Activated CD8-positive, alpha-beta T cell treated with anti-CD3 and anti-CD28 coated beads, Interleukin-2, amount 10 ng/mL, durations not matched to agents 7 days and 5 days (primary cell): ENCODE measurements around the gene RYR2. TPM values are rescaled to one million over a fixed set of nuclear protein-coding genes. Genes with fewer than 3 reads are reported as not detected.

ENCODE experiments used
- ATAC-seq: fragments of 150-1000 bp; cut with Tn5 transposase; one replicate; pipeline ENCODE4 v1.10.0; 2021; ENCODE audit warnings: moderate library complexity
- CTCF ChIA-PET: fragments of 350-600 bp; sonication (Branson Sonifier 250); formaldehyde crosslinking; loops from one replicate; lab custom pipeline; 2021; ENCODE audit warnings: antibody characterized with exemption; lab: Charles Lee
- POLR2A ChIA-PET: fragments of 350-600 bp; sonication (Branson Sonifier 250); formaldehyde crosslinking; loops from one replicate; lab custom pipeline; 2021; ENCODE audit warnings: antibody characterized with exemption; lab: Charles Lee
- DNase-seq: peaks from one replicate; pipeline ENCODE4 v3.0.0-alpha.2; 2020
- H3K27ac Mint-ChIP-seq: one replicate; pipeline ENCODE4 v1.8.0; 2021; ENCODE audit warnings: mild to moderate bottlenecking, mixed read lengths
- H3K27me3 Mint-ChIP-seq: one replicate; pipeline ENCODE4 v1.8.0; 2021; ENCODE audit warnings: low read depth, mixed read lengths
- H3K36me3 Mint-ChIP-seq: one replicate; pipeline ENCODE4 v1.8.0; 2021; ENCODE audit warnings: low read depth, mixed read lengths
- H3K4me1 Mint-ChIP-seq: one replicate; pipeline ENCODE4 v1.8.0; 2021; ENCODE audit warnings: low read depth, mixed read lengths
- H3K4me3 Mint-ChIP-seq: one replicate; pipeline ENCODE4 v1.8.0; 2021; ENCODE audit warnings: mild to moderate bottlenecking, mixed read lengths
- H3K9me3 Mint-ChIP-seq: one replicate; pipeline ENCODE4 v1.8.0; 2022; ENCODE audit warnings: mixed read lengths; ENCODE audit not compliant: insufficient read depth
- total RNA-seq, 2 experiments: library from RNA; stranded (reverse); gene quantifications; one replicate each; pipeline ENCODE4 v1.2.3, GENCODE V29; 2021

Gene RYR2
- total RNA-seq, 2 experiments from 2014 or later: not detected

DNA sequence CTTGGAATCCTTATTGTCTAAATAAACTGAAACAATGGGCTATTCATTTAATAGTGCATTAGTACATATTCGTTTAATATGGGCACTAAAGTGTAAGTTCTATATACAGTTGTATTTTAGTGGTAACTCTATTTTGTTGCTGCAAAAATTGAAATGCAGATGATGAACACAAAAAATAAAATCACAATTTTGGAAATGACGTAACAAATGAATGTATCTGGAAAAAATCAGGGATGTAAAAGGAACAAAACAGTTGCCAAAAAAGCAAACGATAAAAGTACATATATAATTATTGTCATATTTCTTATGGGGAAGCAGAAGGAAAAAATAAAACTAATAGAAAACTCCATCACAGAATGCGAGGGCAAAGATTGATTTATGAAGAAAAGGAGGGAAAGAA is 254.9 kb downstream of the RYR2 start:
- DNase-seq (no peak), ATAC-seq (no peak)
- ChIA-PET POLR2A (no interaction called here), CTCF (no interaction called here)
- no peaks in the 10 kb centered on the region for H3K4me1 Mint-ChIP-seq
- no peak overlapping the region for H3K4me3 Mint-ChIP-seq
- no peaks in the 10 kb centered on the region for H3K9me3 Mint-ChIP-seq
- H3K27ac Mint-ChIP-seq: no peak overlapping the region
- no peaks in the 10 kb centered on the region for H3K27me3 Mint-ChIP-seq
- H3K36me3 Mint-ChIP-seq: no peaks in the 10 kb centered on the region

DNA sequence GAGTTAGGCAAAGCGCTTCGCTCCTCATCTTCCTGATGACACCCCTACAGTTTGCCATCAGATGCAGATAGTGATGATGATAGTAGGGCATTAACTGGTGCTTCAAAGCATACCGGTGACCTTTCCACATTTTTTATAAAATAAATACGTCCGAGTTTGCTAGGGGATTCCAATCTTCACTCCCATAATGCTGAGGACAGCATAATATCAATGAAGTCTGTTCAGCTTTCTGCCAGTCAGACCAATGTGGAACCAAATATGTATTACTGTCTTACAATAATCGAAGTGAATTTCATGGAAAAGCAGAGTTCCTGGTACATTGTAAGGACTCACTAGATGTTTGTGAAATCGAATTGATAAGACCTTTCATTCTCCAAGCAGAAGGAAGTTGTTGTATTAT is 258.7 kb downstream of the RYR2 start:
- Mint-ChIP-seq H3K27ac (no peak overlapping the region), H3K4me1 (no peaks in the 10 kb centered on the region)

DNA sequence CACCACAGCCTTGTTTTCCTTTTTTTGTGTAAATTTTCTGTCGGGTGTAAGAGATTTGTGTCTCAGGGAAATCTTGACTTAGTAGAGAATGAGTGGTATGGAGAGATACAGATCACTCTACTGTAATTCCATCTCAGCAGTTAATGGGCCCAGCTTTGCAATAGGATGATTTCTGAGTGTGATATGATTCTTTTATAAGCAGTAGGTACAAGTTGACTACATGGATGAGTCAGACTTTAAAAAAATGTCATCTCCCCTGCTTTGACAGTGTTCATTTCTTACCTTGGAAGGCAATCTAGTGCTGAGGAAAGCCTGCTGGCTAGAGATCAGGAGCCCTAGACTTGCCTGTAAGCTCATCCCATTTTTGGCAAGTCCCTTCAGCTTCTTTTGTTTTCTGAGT is 261.9 kb downstream of the RYR2 start:
- no peak overlapping the region for H3K27ac Mint-ChIP-seq
- no peaks in the 10 kb centered on the region for H3K4me1 Mint-ChIP-seq
- no peak for DNase-seq
- ChIA-PET CTCF (no interaction called here), POLR2A (no interaction called here)
- H3K36me3 Mint-ChIP-seq: no peaks in the 10 kb centered on the region
- H3K4me3 Mint-ChIP-seq: no peak overlapping the region
- ATAC-seq: no peak
- no peaks in the 10 kb centered on the region for H3K9me3 Mint-ChIP-seq
- H3K27me3 Mint-ChIP-seq: no peaks in the 10 kb centered on the region

More for the DNA sequence above, 258.7 kb downstream of the RYR2 start:
- H3K27me3 Mint-ChIP-seq: no peaks in the 10 kb centered on the region
- no peaks in the 10 kb centered on the region for H3K36me3 Mint-ChIP-seq
- ChIA-PET CTCF (no interaction called here), POLR2A (no interaction called here)
- H3K4me3 Mint-ChIP-seq: no peak overlapping the region
- no peaks in the 10 kb centered on the region for H3K9me3 Mint-ChIP-seq
- DNase-seq (no peak), ATAC-seq (no peak)

DNA sequence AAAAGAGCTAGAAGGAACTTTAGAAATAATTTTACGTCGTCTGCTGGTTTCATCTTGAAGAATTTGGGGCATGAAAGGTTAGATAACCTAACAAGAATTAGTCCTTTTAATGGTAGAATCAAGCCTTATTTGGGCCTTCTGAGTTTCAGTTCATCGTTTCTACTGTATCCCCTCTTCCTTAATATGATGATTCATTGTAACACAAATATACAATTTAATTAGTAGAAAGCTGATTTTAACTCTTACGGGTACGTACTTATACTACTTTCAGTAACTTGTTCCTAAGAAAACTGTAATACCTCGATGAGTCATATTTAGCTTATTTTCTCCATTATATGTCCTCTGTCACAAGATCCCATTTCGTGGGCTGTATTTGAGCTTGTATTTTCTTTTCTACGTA is 264.7 kb downstream of the RYR2 start:
- no peaks in the 10 kb centered on the region for H3K27me3 Mint-ChIP-seq
- no peak for DNase-seq
- H3K27ac Mint-ChIP-seq: no peak overlapping the region
- no peaks in the 10 kb centered on the region for H3K4me1 Mint-ChIP-seq
- no peaks in the 10 kb centered on the region for H3K36me3 Mint-ChIP-seq
- H3K9me3 Mint-ChIP-seq: no peaks in the 10 kb centered on the region
- ChIA-PET POLR2A (interaction anchor here (0.5 kb wide), 1 partner anchor 13 kb away, joined by 3 read pairs; no protein-coding TSS in a partner anchor), CTCF (no interaction called here)
- H3K4me3 Mint-ChIP-seq: no peak overlapping the region
- ATAC-seq: no peak

DNA sequence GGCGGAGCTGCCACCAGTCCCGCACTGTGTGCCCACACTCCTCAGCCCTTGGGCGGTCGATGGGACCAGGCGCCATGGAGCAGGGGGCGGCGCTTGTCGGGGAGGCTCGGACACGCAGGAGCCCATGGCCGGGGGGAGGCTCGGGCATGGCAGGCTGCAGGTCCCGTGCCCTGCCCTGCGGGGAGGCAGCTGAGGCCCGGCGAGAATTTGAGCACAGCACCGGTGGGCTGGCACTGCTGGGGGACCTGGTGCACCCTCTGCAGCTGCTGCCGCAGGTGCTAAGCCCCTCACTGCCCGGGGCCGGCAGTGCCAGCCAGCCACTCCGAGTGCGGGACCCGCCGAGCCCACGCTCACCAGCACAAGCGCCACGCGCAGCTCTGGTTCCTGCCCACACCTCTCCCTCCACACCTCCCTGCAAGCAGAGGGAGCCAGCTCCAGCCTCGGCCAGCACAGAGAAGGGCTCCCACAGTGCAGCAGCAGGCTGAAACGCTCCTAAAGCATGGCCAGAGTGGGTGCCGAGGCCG is 267.7 kb downstream of the RYR2 start:
- H3K36me3 Mint-ChIP-seq: no peaks in the 10 kb centered on the region

DNA sequence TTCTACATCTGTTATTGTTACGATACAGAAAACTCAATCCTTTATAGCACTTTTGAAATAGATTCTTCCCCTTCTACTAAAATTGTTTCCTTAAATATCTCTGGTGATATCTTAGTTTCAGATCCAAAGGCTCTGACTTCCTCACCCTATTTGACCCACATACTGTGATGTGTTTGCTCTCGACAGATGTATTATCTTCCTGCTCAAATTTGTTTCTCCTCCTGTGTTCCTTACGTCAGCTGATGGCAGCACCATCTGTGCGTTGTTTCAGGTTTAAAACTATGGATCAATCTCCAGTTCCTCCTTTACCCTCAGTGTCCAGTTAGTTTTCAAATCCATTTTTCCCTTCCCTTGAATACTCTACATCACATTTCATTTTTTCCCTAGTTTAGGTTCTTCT is 274.4 kb downstream of the RYR2 start:
- H3K36me3 Mint-ChIP-seq: no peaks in the 10 kb centered on the region
- ATAC-seq (no peak), DNase-seq (no peak)
- H3K27ac Mint-ChIP-seq: no peak overlapping the region
- ChIA-PET CTCF (no interaction called here), POLR2A (no interaction called here)
- H3K9me3 Mint-ChIP-seq: no peaks in the 10 kb centered on the region
- H3K4me3 Mint-ChIP-seq: no peak overlapping the region
- no peaks in the 10 kb centered on the region for H3K27me3 Mint-ChIP-seq
- no peaks in the 10 kb centered on the region for H3K4me1 Mint-ChIP-seq

More for the DNA sequence above, 267.7 kb downstream of the RYR2 start:
- ATAC-seq (no peak), DNase-seq (no peak)
- Mint-ChIP-seq H3K27ac (no peak overlapping the region), H3K4me3 (no peak overlapping the region), H3K27me3 (no peaks in the 10 kb centered on the region), H3K9me3 (no peaks in the 10 kb centered on the region), H3K4me1 (no peaks in the 10 kb centered on the region)
- ChIA-PET POLR2A (interaction anchor here (1.7 kb wide), 1 partner anchor 21 kb away, joined by 3 read pairs; no protein-coding TSS in a partner anchor), CTCF (no interaction called here)

DNA sequence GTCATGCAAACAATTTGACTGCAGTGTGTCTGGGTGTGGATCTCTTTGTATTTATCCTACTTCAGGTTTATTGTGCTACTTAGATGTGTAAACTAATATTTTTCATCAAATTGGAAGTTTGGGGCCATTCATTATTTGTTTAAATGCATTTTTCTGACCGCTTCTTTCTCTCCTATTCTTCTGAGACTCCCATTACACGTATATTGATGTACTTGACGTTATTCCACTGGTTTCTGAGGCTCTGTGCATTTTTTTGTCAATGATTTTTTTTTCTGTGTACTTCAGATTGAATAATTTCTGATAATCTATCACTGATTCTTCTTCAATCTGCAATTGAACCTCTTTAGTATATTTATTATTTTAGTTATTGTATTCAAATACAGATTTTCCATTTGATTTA is 276.8 kb downstream of the RYR2 start:
- no peak overlapping the region for H3K4me3 Mint-ChIP-seq

DNA sequence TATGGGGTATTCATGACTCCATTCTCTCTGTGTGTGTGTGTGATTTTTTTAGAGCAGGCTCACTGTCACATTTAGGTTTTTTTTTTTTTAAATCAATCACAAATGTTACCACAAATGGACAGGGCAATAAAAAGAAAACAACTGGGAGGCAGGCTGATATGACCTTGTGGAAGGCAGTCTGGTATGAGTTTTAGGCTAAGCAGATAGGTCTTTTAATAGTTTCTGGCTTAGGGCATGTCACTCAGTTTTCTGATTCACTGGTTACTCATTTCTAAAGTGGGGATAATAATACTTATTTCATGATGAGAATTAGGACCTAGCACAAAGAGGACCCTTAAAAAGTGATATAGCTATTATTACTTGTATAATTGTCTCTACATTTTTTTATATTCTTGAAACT is 278.9 kb downstream of the RYR2 start:
- no peaks in the 10 kb centered on the region for H3K9me3 Mint-ChIP-seq
- H3K36me3 Mint-ChIP-seq: no peaks in the 10 kb centered on the region
- DNase-seq: no peak
- POLR2A ChIA-PET: no interaction called here
- CTCF ChIA-PET: interaction anchor here (0.6 kb wide), 1 partner anchor 172 kb away, joined by 5 read pairs; no protein-coding TSS in a partner anchor
- no peak for ATAC-seq
- H3K4me3 Mint-ChIP-seq: no peak overlapping the region
- H3K27ac Mint-ChIP-seq: no peak overlapping the region
- H3K4me1 Mint-ChIP-seq: no peaks in the 10 kb centered on the region
- H3K27me3 Mint-ChIP-seq: no peaks in the 10 kb centered on the region

More for the DNA sequence above, 276.8 kb downstream of the RYR2 start:
- POLR2A ChIA-PET: no interaction called here
- Mint-ChIP-seq H3K4me1 (no peaks in the 10 kb centered on the region), H3K27ac (no peak overlapping the region), H3K27me3 (no peaks in the 10 kb centered on the region), H3K9me3 (no peaks in the 10 kb centered on the region), H3K36me3 (no peaks in the 10 kb centered on the region)
- DNase-seq (no peak), ATAC-seq (no peak)
- CTCF ChIA-PET: no interaction called here

DNA sequence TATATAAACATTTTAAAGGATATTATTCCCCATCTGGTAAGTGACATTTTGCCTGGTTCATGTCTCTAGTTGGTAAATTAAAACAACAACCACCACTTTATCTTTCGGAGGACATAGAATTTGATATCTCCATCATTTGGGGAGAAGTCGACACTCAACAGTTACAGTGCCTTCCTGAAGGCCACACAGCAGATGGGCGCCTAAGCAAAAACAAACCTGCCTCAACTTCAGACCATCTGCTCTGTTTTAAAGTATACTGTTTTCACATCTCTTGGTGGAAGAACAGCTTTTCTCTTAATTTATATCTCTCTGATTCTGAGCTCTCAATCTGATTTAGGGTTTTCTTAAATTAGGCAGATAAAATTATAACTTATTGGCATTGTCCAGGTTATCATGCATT is 282.2 kb downstream of the RYR2 start:
- POLR2A ChIA-PET: no interaction called here
- Mint-ChIP-seq H3K9me3 (no peaks in the 10 kb centered on the region), H3K27ac (no peak overlapping the region), H3K4me1 (no peaks in the 10 kb centered on the region), H3K27me3 (no peaks in the 10 kb centered on the region), H3K36me3 (no peaks in the 10 kb centered on the region), H3K4me3 (no peak overlapping the region)
- ATAC-seq: no peak
- CTCF ChIA-PET: no interaction called here
- no peak for DNase-seq

DNA sequence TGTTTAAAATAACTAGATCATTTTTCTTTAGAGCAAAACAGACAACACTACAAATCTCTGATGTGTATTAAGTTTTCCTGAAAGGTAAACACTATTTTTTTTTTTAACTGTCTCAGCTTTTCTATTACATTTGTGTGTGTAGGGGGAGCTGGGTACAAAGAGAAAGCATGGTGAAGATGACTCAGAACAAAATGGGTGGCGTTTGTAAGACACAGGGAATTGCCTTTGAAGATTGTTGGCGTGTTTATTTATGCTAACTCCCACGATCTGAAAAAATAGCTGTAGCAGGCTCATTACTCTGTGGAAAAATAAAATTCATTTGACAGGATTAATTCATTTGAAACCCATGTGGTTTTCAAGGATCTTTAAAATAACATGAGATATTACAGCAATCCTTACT is 285.1 kb downstream of the RYR2 start:
- POLR2A ChIA-PET: no interaction called here
- Mint-ChIP-seq H3K27ac (no peak overlapping the region), H3K4me1 (no peaks in the 10 kb centered on the region), H3K27me3 (no peaks in the 10 kb centered on the region), H3K4me3 (no peak overlapping the region), H3K9me3 (no peaks in the 10 kb centered on the region), H3K36me3 (no peaks in the 10 kb centered on the region)
- CTCF ChIA-PET: no interaction called here
- DNase-seq (no peak), ATAC-seq (no peak)

DNA sequence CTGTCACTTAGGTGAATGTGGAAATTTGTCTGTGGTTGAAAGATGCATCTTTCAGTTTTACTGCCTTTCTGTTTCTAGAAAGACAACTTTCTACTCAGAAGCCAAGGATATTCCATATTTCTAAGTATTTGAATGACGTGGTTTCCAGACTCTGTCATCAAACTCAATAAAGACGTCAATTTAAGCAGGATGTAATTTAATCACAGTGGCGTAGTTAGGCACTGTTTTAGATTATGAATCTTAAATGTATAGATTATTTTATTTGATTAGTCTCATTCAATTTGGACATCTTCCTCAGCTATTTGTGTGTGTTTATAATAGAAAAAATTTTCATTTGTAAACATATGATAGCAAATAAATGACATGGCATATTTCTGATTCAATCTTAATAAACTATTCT is 298.9 kb downstream of the RYR2 start:
- Mint-ChIP-seq H3K9me3 (no peaks in the 10 kb centered on the region), H3K4me1 (no peaks in the 10 kb centered on the region), H3K4me3 (no peak overlapping the region), H3K27me3 (no peaks in the 10 kb centered on the region), H3K36me3 (no peaks in the 10 kb centered on the region), H3K27ac (no peak overlapping the region)
- no peak for DNase-seq
- CTCF ChIA-PET: no interaction called here
- ATAC-seq: no peak
- POLR2A ChIA-PET: no interaction called here

DNA sequence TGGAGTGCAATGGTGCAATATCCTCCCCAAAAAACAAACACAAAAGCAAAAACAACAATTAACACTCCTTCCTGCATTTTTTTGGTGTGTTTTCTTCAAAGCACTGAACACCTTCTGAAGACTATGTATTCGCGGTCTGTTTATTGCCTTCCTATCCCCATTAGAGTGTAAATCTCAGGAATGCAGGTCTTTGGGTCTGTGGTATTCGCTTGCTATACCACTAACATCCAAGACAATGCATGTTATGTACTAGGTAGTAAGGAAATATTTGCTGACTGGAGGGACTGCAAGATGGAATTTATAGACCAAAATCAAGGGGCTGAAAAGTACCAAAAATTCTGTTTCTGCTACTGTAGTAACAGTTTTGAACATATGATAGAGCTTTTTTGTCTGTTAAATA is 299.4 kb downstream of the RYR2 start:
- ChIA-PET CTCF (no interaction called here), POLR2A (no interaction called here)
- Mint-ChIP-seq H3K4me3 (no peak overlapping the region), H3K27me3 (no peaks in the 10 kb centered on the region), H3K9me3 (no peaks in the 10 kb centered on the region), H3K36me3 (no peaks in the 10 kb centered on the region), H3K4me1 (no peaks in the 10 kb centered on the region), H3K27ac (no peak overlapping the region)
- DNase-seq: no peak
- no peak for ATAC-seq

DNA sequence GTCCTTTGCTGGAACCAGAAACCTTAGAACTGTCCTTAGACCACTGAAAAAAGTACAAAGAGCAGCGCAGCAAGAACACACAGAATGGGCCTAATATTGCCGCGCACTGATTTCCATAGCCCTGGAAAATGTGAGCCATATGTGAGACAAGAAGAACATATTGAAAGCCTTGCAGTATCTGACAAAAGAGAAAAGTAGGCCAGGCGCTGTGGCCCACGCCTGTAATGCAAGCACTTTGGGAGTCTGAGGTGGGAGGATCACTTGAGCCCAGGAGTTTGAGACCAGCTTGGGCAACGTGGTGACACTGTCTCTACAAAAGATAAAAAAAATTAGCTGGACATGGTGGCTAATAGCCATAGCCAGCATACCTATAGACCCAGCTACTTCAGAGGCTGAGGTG is 300.7 kb downstream of the RYR2 start:
- H3K27ac Mint-ChIP-seq: no peak overlapping the region
- ChIA-PET CTCF (no interaction called here), POLR2A (no interaction called here)
- no peak for DNase-seq
- H3K4me3 Mint-ChIP-seq: no peak overlapping the region
- no peaks in the 10 kb centered on the region for H3K36me3 Mint-ChIP-seq
- H3K9me3 Mint-ChIP-seq: no peaks in the 10 kb centered on the region
- no peaks in the 10 kb centered on the region for H3K4me1 Mint-ChIP-seq
- no peak for ATAC-seq
- H3K27me3 Mint-ChIP-seq: no peaks in the 10 kb centered on the region
